ENCODE measurements around the gene ATAT1.

- no peak for TF ChIP-seq POLR2A (IDR thresholded peaks at IDR 0.05)
- TF ChIP-seq CTCF (IDR thresholded peaks at IDR 0.05) = no peak
Measured at GRCh38 chr6:30688569-30688968, 61.9 kb downstream of the ATAT1 start.
